BLaER1 treated with 17β-estradiol and CSF1 and Interleukin-3, amounts not matched to agents 10 nM and 100 nM (cell line): Measurements from ENCODE around the gene WDR62.
A peak's percentile ranks its signal among the peaks of the same experiment; 100 is the strongest.

Experiments
- H3K27ac ChIP-seq, 11 experiments: shearing (Covaris generic); formaldehyde crosslinking; 2 replicates each; pipeline ENCODE4 v1.8.1; 2022
- H3K27me3 ChIP-seq, 11 experiments: shearing (Covaris generic); formaldehyde crosslinking; 2 replicates each; pipeline ENCODE4 v1.8.1; 2022
- H3K36me3 ChIP-seq, 11 experiments: shearing (Covaris generic); formaldehyde crosslinking; 2 replicates each; pipeline ENCODE4 v1.8.1; 2022
- H3K4me1 ChIP-seq, 10 experiments: shearing (Covaris generic); formaldehyde crosslinking; 2 replicates each; pipeline ENCODE4 v1.8.1; 2022
- H3K4me2 ChIP-seq, 11 experiments: shearing (Covaris generic); formaldehyde crosslinking; 2 replicates each; pipeline ENCODE4 v1.8.1; 2022
- H3K4me3 ChIP-seq, 10 experiments: shearing (Covaris generic); formaldehyde crosslinking; 2 replicates each; pipeline ENCODE4 v1.8.1; 2022
- H3K9ac ChIP-seq, 11 experiments: shearing (Covaris generic); formaldehyde crosslinking; 2 replicates each; pipeline ENCODE4 v1.8.1; 2022
- H3K9me3 ChIP-seq, 11 experiments: shearing (Covaris generic); formaldehyde crosslinking; replicated peaks in 1 of 11; 2 replicates each; pipeline ENCODE4 v1.8.1; 2022
- H4K20me1 ChIP-seq, 11 experiments: shearing (Covaris generic); formaldehyde crosslinking; 2 replicates each; pipeline ENCODE4 v1.8.1; 2022
- Cebpa-rat ChIP-seq, 11 experiments: shearing (Covaris generic); IDR thresholded peaks; 2 replicates each; pipeline ENCODE4 v1.8.1; 2022

The WDR62 gene

DNA sequence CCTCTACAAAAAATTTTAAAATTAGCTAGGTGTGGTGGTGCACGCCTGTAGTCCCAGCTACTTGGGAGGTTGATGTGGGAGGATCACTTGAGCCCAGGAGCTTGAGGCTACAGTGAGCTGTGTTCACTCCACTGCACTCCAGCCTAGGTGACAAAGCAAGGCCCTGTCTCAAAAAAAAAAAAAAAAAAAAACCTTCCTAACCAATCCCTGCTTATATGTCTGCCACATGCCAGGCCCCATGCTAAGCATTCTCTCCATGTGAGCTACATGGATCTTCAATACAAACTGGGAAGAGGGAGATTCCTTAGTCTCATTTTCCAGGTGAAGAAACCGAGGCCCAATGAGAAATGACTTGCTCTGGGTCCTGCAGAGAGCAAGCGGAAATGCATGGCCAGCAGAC is 54.0 kb downstream of the WDR62 start:
- Histone ChIP-seq H3K27ac (no peak overlapping the region), H4K20me1 (peaks cover 0 to 58% (median 12%) of the 10 kb centered on the region in 11 experiments; a peak in 11 of 22 replicates), H3K36me3 (peaks cover 20 to 89% (median 66%) of the 10 kb centered on the region in 11 experiments), H3K4me3 (no peak overlapping the region), H3K4me2 (no peak overlapping the region), H3K9ac (no peak overlapping the region), H3K27me3 (no peaks in the 10 kb centered on the region), H3K4me1 (peaks cover 6 to 13% (median 8%) of the 10 kb centered on the region in 10 experiments), H3K9me3 (no peaks in the 10 kb centered on the region)
- TF ChIP-seq Cebpa-rat (IDR thresholded peaks at IDR 0.05), result no peak

DNA sequence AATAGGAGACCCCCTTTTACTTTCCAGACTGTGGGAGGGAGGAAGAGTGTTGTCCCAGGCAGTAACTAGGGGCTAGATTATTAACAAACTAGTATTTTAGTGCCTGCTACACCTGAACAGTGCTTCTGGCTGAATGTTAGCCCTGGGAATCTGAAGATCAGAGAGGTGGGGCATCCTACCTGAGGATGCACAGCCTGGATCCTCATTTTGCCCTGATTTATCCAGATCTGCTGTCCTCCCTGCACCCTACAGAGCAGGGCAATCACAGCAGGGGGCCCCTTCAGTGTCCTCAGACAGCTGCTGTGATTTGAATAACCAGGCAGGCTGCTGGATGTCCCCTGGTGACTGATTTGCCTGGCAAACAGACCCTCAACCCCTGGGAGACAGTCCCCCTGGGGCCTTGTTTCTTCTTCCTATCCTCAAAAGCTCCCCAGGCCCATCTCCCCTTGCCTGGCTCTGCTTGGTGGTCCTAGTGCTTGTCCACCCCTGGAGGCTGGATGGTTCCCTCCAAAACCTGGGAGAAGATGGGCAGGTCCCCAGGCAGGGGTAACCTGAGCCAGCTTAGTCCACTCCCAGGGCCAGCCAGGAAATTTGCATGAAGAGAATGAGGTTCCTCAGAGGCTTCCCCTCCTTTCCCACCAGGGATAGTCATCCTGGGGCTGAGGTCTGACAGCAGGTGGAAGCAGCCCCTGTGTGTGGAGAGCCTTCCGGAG is 55.9 kb downstream of the WDR62 start, which contains the start of gene OVOL3:
Gene OVOL3 (plus strand): TSS at position 657 of the 713 bp plus-strand sequence. CDS start 60 bp downstream, outside the sequence.
- H3K36me3 ChIP-seq, result peaks cover 15 to 70% (median 47%) of the 10 kb centered on the region in 11 experiments
- H3K4me2 ChIP-seq, result no peak within 1 kb of the TSS
- peaks cover 11 to 18% (median 13%) of the 10 kb centered on the region in 10 experiments for H3K4me1 ChIP-seq
- H3K9me3 ChIP-seq, result no peaks in the 10 kb centered on the region
- H3K4me3 ChIP-seq, result no peak within 1 kb of the TSS
- TF ChIP-seq Cebpa-rat (IDR thresholded peaks at IDR 0.05), result no peak
- no peak within 1 kb of the TSS for H3K27ac ChIP-seq
- H4K20me1 ChIP-seq, result peaks cover 0 to 40% (median 7%) of the 10 kb centered on the region in 11 experiments; a peak in 10 of 22 replicates
- no peaks in the 10 kb centered on the region for H3K27me3 ChIP-seq
- peak within 1 kb of the TSS in 6 of 11 experiments; percentile 18 to 85 (median 42); a peak in 8 of 22 replicates for H3K9ac ChIP-seq

DNA sequence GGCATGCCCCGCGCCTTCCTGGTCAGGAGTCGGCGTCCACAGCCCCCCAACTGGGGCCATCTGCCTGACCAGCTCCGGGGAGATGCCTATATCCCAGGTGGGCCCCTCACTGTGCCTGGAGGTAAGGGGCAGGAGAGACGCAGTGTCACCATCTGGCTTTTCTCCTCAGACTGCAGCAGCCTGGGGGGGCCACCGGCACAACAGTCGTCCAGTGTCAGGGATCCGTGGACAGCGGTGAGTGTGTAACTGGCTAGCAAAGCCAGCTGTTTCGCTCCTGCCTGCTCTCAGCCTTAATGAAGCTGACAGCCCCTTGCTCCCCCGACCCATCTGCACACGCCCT is 56.5 kb downstream of the WDR62 start:
- H3K27ac ChIP-seq, result no peak overlapping the region
- peaks cover 14 to 22% (median 17%) of the 10 kb centered on the region in 10 experiments for H3K4me1 ChIP-seq
- no peaks in the 10 kb centered on the region for H3K27me3 ChIP-seq
- no peak overlapping the region for H3K4me3 ChIP-seq
- H3K9ac ChIP-seq, result peak overlapping the region in 6 of 11 experiments; percentile 18 to 85 (median 42); a peak in 5 of 22 replicates
- H3K4me2 ChIP-seq, result no peak overlapping the region
- H4K20me1 ChIP-seq, result peaks cover 0 to 42% (median 10%) of the 10 kb centered on the region in 11 experiments; a peak in 13 of 22 replicates
- TF ChIP-seq Cebpa-rat (IDR thresholded peaks at IDR 0.05), result no peak
- H3K36me3 ChIP-seq, result peaks cover 15 to 65% (median 42%) of the 10 kb centered on the region in 11 experiments
- H3K9me3 ChIP-seq, result no peaks in the 10 kb centered on the region

DNA sequence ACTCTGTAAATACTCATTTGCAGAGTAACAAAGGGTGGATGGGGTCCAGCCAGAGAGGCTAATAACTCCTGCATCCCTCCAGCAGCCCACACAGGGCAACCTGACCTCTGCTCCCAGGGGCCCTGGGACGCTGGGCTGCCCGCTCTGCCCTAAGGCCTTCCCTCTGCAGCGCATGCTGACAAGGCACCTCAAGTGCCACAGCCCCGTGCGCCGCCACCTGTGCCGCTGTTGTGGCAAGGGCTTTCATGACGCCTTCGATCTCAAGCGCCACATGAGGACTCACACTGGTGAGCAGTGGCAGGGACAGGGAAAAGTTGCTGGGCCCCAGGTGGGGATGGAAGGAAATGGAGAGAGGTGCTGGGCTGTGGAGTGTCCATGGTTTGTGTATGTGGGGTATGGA is 58.0 kb downstream of the WDR62 start:
- peak overlapping the region in 2 of 11 experiments; percentile 98 to 99; a peak in 2 of 22 replicates for H3K4me2 ChIP-seq
- no peak overlapping the region for H3K27ac ChIP-seq
- H3K9me3 ChIP-seq, result no peaks in the 10 kb centered on the region
- peak overlapping the region in 5 of 11 experiments; percentile 28 to 91 (median 85); a peak in 6 of 22 replicates for H3K9ac ChIP-seq
- H3K4me3 ChIP-seq, result no peak overlapping the region
- peaks cover 25 to 65% (median 48%) of the 10 kb centered on the region in 11 experiments for H3K36me3 ChIP-seq
- H4K20me1 ChIP-seq, result peaks cover 0 to 42% (median 18%) of the 10 kb centered on the region in 11 experiments; a peak in 13 of 22 replicates
- H3K27me3 ChIP-seq, result no peaks in the 10 kb centered on the region
- peaks cover 24 to 34% (median 29%) of the 10 kb centered on the region in 10 experiments for H3K4me1 ChIP-seq
- TF ChIP-seq Cebpa-rat (IDR thresholded peaks at IDR 0.05), result no peak

DNA sequence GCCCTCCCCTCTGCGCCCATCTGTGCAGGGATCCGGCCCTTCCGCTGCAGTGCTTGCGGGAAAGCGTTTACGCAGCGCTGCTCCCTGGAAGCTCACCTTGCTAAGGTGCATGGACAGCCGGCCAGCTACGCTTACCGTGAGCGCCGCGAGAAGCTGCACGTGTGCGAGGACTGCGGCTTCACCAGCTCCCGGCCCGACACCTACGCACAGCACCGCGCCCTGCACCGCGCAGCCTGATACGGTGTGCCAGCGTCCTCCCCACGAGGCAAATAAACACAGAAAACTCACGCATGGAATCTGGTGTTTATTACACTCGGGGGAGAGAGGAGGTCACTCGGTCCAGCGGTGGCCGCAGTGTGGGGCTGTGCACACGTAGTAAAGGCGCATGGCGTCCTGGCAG is 58.7 kb downstream of the WDR62 start:
- H3K27ac ChIP-seq, result peak overlapping the region in 3 of 11 experiments; percentile 79 to 86 (median 83); a peak in 6 of 22 replicates
- peaks cover 24 to 40% (median 31%) of the 10 kb centered on the region in 10 experiments for H3K4me1 ChIP-seq
- TF ChIP-seq Cebpa-rat (IDR thresholded peaks at IDR 0.05), result no peak

DNA sequence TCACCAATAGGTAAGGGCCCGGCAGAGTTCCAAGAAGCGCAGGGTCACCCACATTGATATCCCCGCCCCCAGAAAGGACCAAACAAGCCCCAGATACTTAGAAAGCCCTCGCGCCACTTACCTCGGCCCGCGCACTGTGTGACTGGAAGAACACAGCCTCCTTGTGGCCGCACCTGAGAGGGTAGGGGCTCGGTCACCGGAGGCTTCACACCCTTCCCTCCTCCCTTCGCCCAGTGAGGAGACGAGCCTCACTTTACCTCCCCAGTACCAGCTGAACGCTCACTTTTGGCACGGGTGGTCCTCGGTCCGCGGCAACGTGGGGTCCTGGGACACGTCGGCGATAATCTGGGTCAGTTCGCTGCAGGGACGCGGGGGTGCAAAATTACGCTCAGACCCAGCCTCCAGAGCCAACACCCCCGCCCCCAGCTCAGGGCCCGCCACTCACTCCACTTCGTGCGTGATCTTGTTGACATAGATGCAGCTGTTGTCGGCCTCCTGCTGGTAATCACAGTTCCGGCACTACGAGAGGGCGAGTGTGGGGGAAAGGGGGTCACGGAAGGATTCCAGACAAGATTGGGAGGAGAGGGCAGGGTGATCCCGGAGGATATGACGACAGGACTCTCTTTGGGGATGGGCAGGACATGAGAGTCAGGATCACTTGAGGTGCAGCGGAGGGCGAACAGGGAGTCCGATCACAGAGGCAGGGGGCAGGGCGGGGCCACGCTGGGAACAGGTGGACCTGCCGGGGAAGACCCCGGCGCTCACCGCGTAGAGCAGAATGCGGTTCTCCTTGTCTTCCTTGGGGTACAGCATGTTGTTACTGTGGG is 59.4 kb downstream of the WDR62 start:
- Histone ChIP-seq H3K27me3 (no peaks in the 10 kb centered on the region), H3K9ac (peak overlapping the region; percentile 82 to 92 (median 87)), H3K27ac (peak overlapping the region; percentile 65 to 86 (median 79)), H3K9me3 (no peaks in the 10 kb centered on the region), H3K4me1 (peaks cover 29 to 46% (median 36%) of the 10 kb centered on the region in 10 experiments), H4K20me1 (peaks cover 0 to 54% (median 25%) of the 10 kb centered on the region in 11 experiments; a peak in 13 of 22 replicates), H3K4me2 (peak overlapping the region; percentile 89 to 100 (median 98)), H3K4me3 (peak overlapping the region; percentile 81 to 95 (median 86)), H3K36me3 (peaks cover 40 to 65% (median 61%) of the 10 kb centered on the region in 11 experiments)
- TF ChIP-seq Cebpa-rat (IDR thresholded peaks at IDR 0.05), result no peak

More for the DNA sequence above, 58.7 kb downstream of the WDR62 start:
- Histone ChIP-seq H4K20me1 (peaks cover 0 to 48% (median 22%) of the 10 kb centered on the region in 11 experiments; a peak in 13 of 22 replicates), H3K9me3 (no peaks in the 10 kb centered on the region), H3K4me3 (peak overlapping the region; percentile 81 to 95 (median 86); a peak in 19 of 20 replicates), H3K27me3 (no peaks in the 10 kb centered on the region), H3K36me3 (peaks cover 33 to 65% (median 54%) of the 10 kb centered on the region in 11 experiments), H3K9ac (peak overlapping the region; percentile 82 to 92 (median 87)), H3K4me2 (peak overlapping the region; percentile 89 to 100 (median 98))

DNA sequence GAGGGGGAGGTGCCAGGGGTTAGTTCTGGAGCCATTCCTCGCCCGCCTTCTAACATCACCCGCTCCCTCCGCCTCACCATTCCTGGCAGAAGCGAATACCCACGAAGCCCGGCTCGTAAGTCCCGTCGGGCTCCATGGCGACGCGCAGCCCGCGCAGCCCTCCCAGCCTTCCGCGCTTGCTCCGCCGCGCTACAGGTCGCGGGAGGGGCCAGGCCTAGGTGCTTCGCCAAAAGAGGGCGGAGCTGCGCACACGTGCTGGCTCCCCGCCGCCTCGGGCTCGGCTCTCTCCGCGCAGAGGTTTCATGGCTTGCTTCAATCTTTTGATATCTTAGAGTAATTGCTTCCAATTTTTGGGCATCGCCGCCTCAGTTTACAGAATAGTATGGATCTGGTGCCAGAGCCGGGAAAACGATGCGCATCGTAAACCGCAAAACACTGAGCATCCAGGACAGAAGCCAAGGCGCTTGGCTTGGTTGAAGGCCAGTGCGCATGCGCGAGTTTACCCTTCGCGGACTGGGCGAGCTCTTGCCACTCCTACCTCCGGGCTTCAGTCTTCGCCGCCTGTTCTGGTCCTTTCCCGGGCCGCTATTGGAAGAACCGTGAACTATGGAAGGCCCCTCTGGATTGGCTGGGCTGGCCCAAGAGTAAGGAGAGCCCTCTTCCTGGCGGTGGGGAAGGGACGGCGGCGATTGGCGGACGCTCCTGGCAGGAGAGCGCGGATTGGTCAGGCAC is 60.2 kb downstream of the WDR62 start, which contains the start of gene POLR2I:
Gene POLR2I (minus strand): TSS at position 155 of the 732 bp plus-strand sequence. CDS start 19 bp downstream, at position 136.
- peak within 1 kb of the TSS; percentile 65 to 86 (median 79) for H3K27ac ChIP-seq
- H3K36me3 ChIP-seq, result peaks cover 47 to 73% (median 69%) of the 10 kb centered on the region in 11 experiments
- H3K9ac ChIP-seq, result peak within 1 kb of the TSS; percentile 82 to 92 (median 87)
- peak within 1 kb of the TSS; percentile 89 to 100 (median 98) for H3K4me2 ChIP-seq
- no peaks in the 10 kb centered on the region for H3K27me3 ChIP-seq
- no peaks in the 10 kb centered on the region for H3K9me3 ChIP-seq
- H4K20me1 ChIP-seq, result peaks cover 0 to 62% (median 27%) of the 10 kb centered on the region in 11 experiments; a peak in 14 of 22 replicates
- H3K4me3 ChIP-seq, result peak within 1 kb of the TSS; percentile 81 to 95 (median 86)
- peaks cover 37 to 53% (median 43%) of the 10 kb centered on the region in 10 experiments for H3K4me1 ChIP-seq
- TF ChIP-seq Cebpa-rat (IDR thresholded peaks at IDR 0.05), result no peak
